Measurements from ENCODE around the gene TSPAN9. TPM values are rescaled to one million over a fixed set of nuclear protein-coding genes. Genes with fewer than 3 reads are reported as not detected.
A peak's percentile ranks its signal among the peaks of the same experiment; 100 is the strongest.

Gene TSPAN9
- total RNA-seq, 1 donor = 76.0 TPM

DNA sequence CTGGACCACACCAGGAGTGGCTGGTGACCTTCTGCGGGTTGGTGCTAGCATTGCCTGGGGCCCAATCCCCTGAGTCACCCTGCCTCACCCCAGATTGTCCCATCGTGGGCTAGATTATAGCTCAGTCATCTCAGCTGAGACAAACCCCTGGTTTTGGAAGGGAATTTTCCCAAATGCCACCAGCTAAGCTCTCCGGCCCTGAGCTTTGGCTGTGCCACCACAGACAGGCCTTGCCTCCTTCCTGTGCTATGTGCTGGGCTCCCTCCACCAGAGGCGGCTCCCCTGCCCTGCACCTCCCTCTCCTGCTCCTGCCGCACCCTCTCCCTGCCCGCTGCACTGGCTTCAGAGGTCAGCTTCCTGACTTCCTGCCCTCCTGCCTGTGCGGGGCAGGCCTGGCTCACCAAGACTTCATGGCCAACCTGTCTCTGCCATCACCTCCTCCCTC, 196.3 kb downstream of the TSPAN9 start:
- no peak for TF ChIP-seq CTCF (IDR thresholded peaks at IDR 0.05; ENCODE audit: insufficient read depth, low read depth, low read length)
- no peak for DNase-seq (ENCODE audit: low read depth)
- no peak overlapping the region for H3K4me3 ChIP-seq (ENCODE audit: low read depth, low read length)

- H3K4me3 ChIP-seq (ENCODE audit: low read depth, low read length) = no peak overlapping the region
- no peak for TF ChIP-seq CTCF (IDR thresholded peaks at IDR 0.05; ENCODE audit: insufficient read depth, low read depth, low read length)
- no peak for DNase-seq (ENCODE audit: low read depth)
Measured at GRCh38 chr12:3274664-3275063, 197.5 kb downstream of the TSPAN9 start.

DNA sequence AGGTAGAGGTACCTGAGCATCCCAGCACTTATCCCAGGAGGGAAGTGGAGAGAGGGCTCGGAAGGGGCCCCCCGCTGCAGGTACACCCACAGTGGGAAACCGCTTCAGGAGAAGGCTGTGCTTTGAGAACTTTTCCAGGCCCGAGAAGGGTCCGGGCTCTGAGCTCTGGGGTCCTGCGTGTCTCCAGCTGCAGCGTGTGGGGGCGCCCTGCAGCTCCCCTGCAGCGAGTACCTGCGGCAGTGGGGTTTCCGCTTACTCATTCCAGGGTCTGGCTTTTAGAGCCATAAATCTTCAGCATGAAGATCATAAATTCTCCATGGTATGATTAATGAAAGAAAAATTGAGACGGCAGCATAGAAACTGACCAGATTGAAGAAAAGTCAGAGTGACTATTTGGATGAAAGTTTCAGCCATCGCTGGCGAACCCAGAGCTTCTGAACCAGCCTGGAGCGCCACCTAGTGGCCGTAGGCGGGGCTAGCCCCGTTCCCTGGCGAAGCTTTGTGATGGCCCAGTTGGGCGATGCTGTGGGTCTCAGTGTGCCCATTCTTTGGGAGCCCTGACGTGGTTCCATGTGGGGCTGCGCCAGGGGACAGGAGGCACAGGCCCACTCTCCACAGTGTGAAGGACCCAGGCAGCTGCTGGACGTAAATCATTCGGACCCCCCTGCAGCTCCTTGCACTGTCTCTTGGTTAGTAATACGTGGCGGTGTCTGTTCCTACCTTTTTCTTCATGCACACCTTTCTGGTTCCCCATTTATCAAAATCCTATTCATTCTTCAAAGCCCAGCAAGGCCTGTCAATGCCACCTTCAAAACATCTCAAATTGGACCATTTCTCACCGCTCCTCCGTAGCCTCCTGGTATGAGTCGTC, 198.2 kb downstream of the TSPAN9 start:
- peak; percentile 68 for DNase-seq (ENCODE audit: low read depth)
- TF ChIP-seq CTCF (IDR thresholded peaks at IDR 0.05; ENCODE audit: insufficient read depth, low read depth, low read length) = peak; percentile 94
- H3K4me3 ChIP-seq (ENCODE audit: low read depth, low read length) = no peak overlapping the region

DNA sequence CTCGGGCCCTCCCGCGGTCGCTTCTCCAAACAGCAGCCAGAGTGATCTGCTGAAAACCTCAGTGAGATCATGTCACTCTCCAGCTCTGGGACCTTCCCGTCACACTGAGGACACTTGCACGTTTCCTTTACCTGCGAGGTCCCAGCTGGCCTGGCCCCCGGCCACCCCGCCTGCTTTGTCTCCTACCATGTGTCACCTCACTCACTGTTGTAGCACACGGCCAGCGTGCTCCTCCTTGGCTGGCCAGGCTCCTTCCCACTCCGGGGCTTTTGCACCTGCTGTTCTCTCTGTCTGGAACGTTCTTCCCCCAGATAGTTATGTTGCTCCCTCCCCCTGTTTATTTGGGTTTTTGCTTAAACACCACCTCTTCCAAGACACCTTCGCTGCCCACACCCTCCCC, 199.0 kb downstream of the TSPAN9 start:
- no peak for DNase-seq (ENCODE audit: low read depth)
- H3K4me3 ChIP-seq (ENCODE audit: low read depth, low read length) = no peak overlapping the region
- no peak for TF ChIP-seq CTCF (IDR thresholded peaks at IDR 0.05; ENCODE audit: insufficient read depth, low read depth, low read length)

- TF ChIP-seq CTCF (IDR thresholded peaks at IDR 0.05; ENCODE audit: insufficient read depth, low read depth, low read length) = no peak
- H3K4me3 ChIP-seq (ENCODE audit: low read depth, low read length) = no peak overlapping the region
- no peak for DNase-seq (ENCODE audit: low read depth)
Measured at GRCh38 chr12:3277306-3277943, 200.2 kb downstream of the TSPAN9 start.

DNA sequence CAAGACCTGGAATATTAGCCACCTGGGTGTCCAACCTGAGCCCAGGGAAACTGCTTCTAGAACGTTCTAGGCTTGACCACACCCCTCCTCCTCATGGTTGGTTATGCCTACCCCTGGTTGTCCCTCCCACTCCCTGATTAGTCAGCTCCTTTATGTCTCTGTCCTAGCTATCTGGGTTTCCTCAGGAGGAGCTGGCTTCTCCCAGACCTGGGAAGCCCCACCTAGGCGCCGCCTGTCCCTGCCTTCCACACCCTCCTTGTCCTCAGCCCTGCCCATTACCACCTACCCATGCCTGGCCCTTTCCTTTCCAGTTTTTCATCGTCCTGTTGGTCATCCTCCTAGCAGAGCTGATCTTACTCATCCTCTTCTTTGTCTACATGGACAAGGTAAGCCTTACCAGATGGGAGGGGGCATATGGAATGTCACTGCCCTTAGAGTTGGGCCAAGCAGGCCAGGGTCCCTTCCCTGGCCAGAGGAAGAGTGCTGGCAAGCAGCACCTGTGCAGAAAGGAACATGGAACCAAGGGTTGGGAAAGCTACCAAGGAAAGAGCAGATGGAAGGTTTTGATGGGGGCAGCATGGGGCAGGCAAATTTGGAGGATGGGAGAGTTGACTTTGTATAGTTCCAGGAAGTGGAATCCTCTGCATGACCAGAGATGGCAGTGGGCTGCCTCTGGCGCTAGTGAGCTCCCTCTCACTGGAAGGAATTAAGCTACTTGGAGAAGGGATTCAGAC, 201.7 kb downstream of the TSPAN9 start:
- no peak for TF ChIP-seq CTCF (IDR thresholded peaks at IDR 0.05; ENCODE audit: insufficient read depth, low read depth, low read length)
- H3K4me3 ChIP-seq (ENCODE audit: low read depth, low read length) = no peak overlapping the region
- no peak for DNase-seq (ENCODE audit: low read depth)

Measured in fibroblast of villous mesenchyme (primary cell).